ENCODE results near the gene NGLY1.

- TF ChIP-seq CTCF (conservative IDR thresholded peaks at IDR 0.05 in 1 of 2, IDR thresholded peaks at IDR 0.05 in 1 of 2; ENCODE audit: low read depth in 1 of 2, low read length in 2 of 2) (no peak), EZH2 (IDR thresholded peaks at IDR 0.05; ENCODE audit: low read length, missing control alignments) (no peak)
These were observed 18.5 kb upstream of the NGLY1 start for GRCh38 chr3:25801786-25802185.

Data from fibroblast of lung (primary cell).